LNCAP (cell line): ENCODE results near the gene SMYD2.

Source experiments
- TF ChIP-seq, protein P1 (sequence below): fragments of 450-650 bp; IDR thresholded peaks from 2 replicates; pipeline ENCODE4 v1.5.1; 2017; ENCODE audit warnings: mild to moderate bottlenecking

SMYD2 gene

DNA sequence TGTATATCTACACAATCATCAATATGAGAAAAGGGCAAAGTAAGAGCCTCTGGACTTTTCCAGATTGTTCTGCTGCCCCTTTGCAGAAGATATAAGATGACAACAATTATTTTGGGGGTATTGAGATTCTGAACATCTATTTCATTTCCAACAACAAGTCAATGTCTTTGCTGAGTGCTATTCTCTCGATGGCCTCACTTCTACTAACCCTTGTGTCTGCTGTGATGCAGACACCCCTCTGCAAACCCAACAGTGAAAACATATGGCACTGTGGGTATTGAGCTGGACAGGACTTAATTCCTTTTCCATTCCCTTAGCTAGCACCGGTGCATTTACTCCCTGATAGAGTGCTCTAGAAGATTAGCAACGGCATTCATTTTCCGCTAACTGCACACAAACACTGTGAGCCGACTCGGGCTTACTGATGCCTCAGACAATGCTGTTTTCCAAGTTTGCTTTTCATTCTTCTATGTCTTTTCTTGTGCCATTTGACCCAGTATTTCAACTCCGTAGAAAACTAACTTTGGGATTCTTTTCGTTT, 33.4 kb upstream of the SMYD2 start:
- TF ChIP-seq, protein P1, sequence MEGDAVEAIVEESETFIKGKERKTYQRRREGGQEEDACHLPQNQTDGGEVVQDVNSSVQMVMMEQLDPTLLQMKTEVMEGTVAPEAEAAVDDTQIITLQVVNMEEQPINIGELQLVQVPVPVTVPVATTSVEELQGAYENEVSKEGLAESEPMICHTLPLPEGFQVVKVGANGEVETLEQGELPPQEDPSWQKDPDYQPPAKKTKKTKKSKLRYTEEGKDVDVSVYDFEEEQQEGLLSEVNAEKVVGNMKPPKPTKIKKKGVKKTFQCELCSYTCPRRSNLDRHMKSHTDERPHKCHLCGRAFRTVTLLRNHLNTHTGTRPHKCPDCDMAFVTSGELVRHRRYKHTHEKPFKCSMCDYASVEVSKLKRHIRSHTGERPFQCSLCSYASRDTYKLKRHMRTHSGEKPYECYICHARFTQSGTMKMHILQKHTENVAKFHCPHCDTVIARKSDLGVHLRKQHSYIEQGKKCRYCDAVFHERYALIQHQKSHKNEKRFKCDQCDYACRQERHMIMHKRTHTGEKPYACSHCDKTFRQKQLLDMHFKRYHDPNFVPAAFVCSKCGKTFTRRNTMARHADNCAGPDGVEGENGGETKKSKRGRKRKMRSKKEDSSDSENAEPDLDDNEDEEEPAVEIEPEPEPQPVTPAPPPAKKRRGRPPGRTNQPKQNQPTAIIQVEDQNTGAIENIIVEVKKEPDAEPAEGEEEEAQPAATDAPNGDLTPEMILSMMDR: no peak

DNA sequence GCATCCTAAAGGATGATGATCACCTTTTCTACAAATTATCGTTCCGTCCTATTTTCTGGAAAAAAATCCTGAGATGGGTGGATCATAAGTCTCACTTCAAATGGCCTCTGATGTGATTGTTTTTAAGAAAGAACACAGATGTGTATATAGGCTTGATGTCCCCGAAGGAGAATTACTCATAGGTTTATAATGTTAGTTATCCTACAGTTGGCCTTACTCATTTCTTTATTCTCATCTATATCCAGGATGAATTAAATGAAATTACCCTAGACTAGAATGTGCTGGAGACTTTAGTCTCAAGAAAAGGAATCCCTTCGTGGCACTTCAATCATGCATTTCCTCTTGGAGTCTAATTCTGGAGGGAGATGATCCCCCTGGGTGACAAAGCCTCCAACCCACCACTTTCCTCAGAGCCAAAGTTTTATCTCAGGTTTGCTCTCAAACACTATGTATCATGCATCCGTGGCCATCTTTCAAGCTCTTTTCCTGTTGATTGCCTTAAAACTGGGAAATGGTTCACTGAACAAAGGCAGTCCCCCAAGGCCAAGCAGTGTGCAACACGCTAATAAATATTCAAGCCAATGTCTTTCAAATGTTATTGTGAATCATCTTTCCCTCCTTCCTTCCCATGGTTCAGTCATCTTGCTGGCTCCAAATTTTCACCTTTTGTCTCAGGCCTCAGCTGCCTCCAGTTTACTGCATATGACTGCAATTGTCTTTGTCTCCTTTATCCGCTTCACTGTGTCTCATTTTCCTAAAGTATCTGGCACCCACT, 32.5 kb upstream of the SMYD2 start:
- TF ChIP-seq, protein P1: no peak

DNA sequence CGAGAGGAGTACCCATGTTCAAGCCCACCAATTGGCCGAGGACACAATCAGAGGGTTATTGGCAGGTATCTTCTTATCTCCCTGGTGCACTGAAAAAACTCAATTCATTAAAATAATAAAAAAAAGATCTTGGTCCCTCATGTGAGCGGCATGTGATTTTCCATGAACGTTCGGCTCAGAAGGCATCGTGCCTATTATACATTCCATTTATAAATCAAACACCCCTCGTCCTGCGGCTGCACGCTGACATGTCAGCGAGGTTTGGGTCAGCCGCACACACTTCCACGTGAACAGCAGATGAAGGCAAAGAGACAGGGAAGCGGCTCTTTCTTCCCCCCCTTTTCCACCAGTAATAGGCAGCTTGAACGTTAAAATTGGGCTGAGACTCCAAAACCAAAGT, 31.3 kb upstream of the SMYD2 start:
- TF ChIP-seq, protein P1: no peak

DNA sequence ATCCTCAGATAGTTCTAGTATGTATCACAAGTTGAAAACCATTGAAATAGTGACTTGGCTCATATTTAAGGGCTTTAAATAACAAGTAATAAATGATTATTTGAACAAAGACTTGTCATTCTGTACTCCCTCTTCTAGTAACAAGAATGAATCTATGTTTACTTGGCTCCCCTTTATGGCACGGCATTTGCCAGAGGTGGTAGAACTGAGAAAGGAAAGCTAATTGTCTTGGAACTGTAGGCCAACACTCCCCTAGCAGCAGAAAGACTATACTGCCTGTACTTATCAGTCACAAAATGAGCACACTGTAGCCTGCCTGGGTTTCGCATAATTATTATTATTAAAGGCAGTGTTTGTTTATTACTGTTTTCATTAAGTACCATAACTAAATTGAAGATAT, 29.6 kb upstream of the SMYD2 start:
- TF ChIP-seq, protein P1: no peak

DNA sequence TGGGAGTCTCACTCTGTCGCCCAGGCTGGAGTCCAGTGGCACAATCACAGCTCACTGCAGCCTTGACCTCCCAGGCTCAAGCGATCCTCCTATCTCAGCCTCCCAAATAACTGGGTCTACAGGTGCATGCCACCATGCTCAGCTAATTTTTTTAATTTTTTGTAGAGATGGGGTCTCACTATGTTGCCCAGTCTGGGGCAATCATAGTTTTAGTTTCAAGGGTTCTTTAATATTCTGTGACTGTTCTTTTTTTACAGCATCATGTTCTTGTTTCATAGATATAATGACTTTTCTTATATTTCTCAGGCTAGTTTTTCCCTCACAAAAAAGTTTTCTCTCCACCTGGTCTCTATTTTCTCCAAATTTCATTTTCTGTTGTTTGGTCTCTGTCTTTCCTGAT, 25.4 kb upstream of the SMYD2 start:
- TF ChIP-seq, protein P1: no peak

DNA sequence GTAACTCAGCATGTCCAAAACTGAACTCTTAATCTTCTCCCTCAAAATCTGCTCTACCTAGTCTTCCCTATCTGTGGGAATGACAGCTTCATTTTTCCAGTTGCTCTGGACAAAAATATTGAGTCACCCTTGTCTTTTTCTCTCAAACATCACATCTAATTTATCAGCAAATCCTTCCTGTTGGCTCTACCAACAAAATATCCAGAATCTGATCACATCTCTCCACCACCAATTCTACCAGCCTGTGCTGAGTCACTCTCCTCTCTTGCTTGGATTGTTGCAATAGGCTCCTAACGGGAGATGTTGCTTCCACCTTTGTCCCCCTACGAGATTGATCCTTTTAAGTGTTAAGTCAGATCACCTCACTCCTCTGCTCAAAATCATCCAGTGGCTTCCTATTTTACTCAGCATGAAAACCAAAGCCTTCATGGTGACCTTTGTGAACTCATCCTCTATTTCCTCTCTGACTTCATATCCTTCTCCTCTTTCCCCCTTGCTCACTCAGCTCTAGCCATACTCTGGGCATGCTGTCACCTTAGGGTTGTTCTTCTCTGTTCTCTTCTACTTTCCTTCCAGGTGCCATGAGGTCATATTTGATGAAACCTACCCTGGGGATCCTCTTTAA, 21.5 kb upstream of the SMYD2 start:
- TF ChIP-seq, protein P1: no peak

DNA sequence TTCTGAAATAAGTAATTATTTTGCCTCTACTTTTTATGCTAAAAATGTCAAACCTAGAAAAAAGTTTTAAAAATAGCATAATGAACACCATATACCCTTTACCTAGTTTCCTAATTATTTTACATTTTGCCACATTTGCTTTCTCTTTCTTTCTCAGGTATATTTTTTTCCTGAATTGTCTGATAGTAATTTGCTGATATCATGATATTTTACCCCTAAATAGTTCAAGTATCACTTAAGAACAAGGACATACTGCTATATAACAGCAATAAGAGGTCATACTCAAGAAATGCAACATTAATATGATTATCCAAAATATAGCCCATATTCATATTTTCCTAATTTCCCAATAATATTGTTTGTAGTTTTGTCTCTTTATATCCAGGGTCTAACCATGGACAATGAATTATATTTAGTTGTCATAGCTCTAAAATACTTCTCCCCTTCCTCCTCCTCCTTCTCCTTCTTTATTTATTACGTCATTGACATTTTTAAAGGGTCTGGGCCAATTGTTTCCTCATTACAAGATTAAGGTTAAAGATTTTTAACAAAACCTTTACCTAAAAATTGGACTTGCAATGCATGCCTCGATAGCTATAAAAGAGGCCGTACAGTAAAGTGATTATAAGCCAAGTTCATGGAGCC, 20.3 kb upstream of the SMYD2 start:
- TF ChIP-seq, protein P1: no peak
